GM12878 (cell line): ENCODE data around the gene NFIX. TPM values are rescaled to one million over a fixed set of nuclear protein-coding genes. Genes with fewer than 3 reads are reported as not detected.

Source experiments
- ATAC-seq: fragments of 200-7000 bp; cut with Tn5 transposase; 3 replicates; pipeline ENCODE4 v1.9.1; 2020; ENCODE audit warnings: mild to moderate bottlenecking, moderate library complexity
- BruUV-seq: library from RNA; stranded (reverse); fragments of 400-500 nt; replicated peaks from 2 replicates; lab custom pipeline; 2021; lab: Mats Ljungman, UMichigan
- CTCF ChIA-PET: fragments of 300-600 bp; sonication (Branson Sonifier 250); formaldehyde crosslinking; extraction: SDS; loops from one replicate; lab custom pipeline; 2021; ENCODE audit warnings: inconsistent platforms; lab: Yijun Ruan, JAX
- POLR2A ChIA-PET: fragments of 350-600 bp; formaldehyde crosslinking; extraction: SDS; loops from one replicate; lab custom pipeline; 2021; ENCODE audit warnings: inconsistent platforms; lab: Charles Lee
- RAD21 ChIA-PET: fragments of 300-600 bp; sonication (Branson Sonifier 250); formaldehyde crosslinking; loops from one replicate; lab custom pipeline; 2023; ENCODE audit warnings: antibody characterized with exemption; ENCODE audit not compliant: unreplicated experiment; lab: Charles Lee
- SMC1A ChIA-PET: fragments of 300-600 bp; sonication (Branson Sonifier 250); formaldehyde crosslinking; loops from one replicate; lab custom pipeline; 2023; ENCODE audit not compliant: unreplicated experiment, uncharacterized antibody; lab: Charles Lee
- DNase-seq: peaks from one replicate; pipeline ENCODE4 v3.0.0-alpha.2; 2011; ENCODE audit warnings: low read depth, low spot score
- FAIRE-seq: peaks from 3 replicates; lab custom pipeline; 2011; peaks lifted over from hg19 to GRCh38; lab: Jason Lieb, UNC
- H2AFZ ChIP-seq: 2 replicates; pipeline ENCODE4 v1.6.0; 2011; ENCODE audit warnings: low read depth, low read length, control low read depth; ENCODE audit not compliant: control insufficient read depth
- H3K27ac ChIP-seq: 2 replicates; pipeline ENCODE4 v1.5.1; 2011; ENCODE audit warnings: control low read depth; ENCODE audit not compliant: control insufficient read depth, insufficient read depth
- H3K27me3 ChIP-seq, 2 experiments: replicated peaks in 1 of 2; 2 replicates each; pipeline versions ENCODE4 v1.6.0 to v1.6.1; 2011; ENCODE audit warnings: low read length in 1 of 2; ENCODE audit not compliant: control insufficient read depth in 2 of 2, insufficient read depth in 2 of 2
- H3K36me3 ChIP-seq, 2 experiments: 2 replicates each; pipeline ENCODE4 v1.5.1; 2011; ENCODE audit warnings: low read length in 1 of 2; ENCODE audit not compliant: control insufficient read depth in 2 of 2, insufficient read depth in 2 of 2
- H3K4me1 ChIP-seq: 2 replicates; pipeline ENCODE4 v1.6.1; 2011; ENCODE audit warnings: mild to moderate bottlenecking, low read length, moderate library complexity, mixed read lengths; ENCODE audit not compliant: control insufficient read depth, insufficient read depth
- H3K4me2 ChIP-seq: 2 replicates; pipeline ENCODE4 v1.6.0; 2011; ENCODE audit warnings: control low read depth; ENCODE audit not compliant: control insufficient read depth, insufficient read depth
- H3K4me3 ChIP-seq: fragments of 200-600 bp; sonication (generic); 2 replicates; pipeline ENCODE4 v1.5.1; 2016
- H3K79me2 ChIP-seq: 2 replicates; pipeline ENCODE4 v1.6.0; 2011; ENCODE audit warnings: low read length; ENCODE audit not compliant: control insufficient read depth, insufficient read depth
- H3K9ac ChIP-seq: 2 replicates; pipeline ENCODE4 v1.8.0; 2011; ENCODE audit warnings: low read length, control low read depth, mixed read lengths; ENCODE audit not compliant: control insufficient read depth, insufficient read depth
- H3K9me3 ChIP-seq: replicated peaks from 3 replicates; pipeline ENCODE4 v1.5.1; 2011; ENCODE audit warnings: mild to moderate bottlenecking, low read length; ENCODE audit not compliant: control insufficient read depth, insufficient read depth
- H4K20me1 ChIP-seq: 2 replicates; pipeline ENCODE4 v1.6.0; 2011; ENCODE audit not compliant: control insufficient read depth, insufficient read depth
- BMI1 ChIP-seq: fragments of 450-650 bp; IDR thresholded peaks from 2 replicates; pipeline ENCODE4 v1.6.1; 2016; ENCODE audit warnings: mild to moderate bottlenecking, moderate library complexity, borderline replicate concordance
- CHD2 ChIP-seq: IDR thresholded peaks from 2 replicates; pipeline ENCODE4 v1.6.1; 2011; ENCODE audit warnings: low read depth, low read length, improper control_type of control experiment, borderline replicate concordance
- CHD4 ChIP-seq: fragments of 200-600 bp; sonication (generic); IDR thresholded peaks from 2 replicates; pipeline ENCODE4 v1.6.1; 2016; ENCODE audit warnings: mild to moderate bottlenecking
- EP300 ChIP-seq, 2 experiments: fragments of 150-350 bp in 1 of 2; IDR thresholded peaks; 2 replicates each; pipeline ENCODE4 v1.6.1; 2011 to 2012; ENCODE audit warnings: low read depth in 2 of 2, low read length in 2 of 2, borderline replicate concordance in 1 of 2, improper control_type of control experiment in 1 of 2, inconsistent platforms in 1 of 2; ENCODE audit not compliant: control insufficient read depth in 1 of 2
- FOXK2 ChIP-seq: fragments of 450-650 bp; IDR thresholded peaks from 2 replicates; pipeline ENCODE4 v1.6.1; 2017; ENCODE audit warnings: mild to moderate bottlenecking, moderate library complexity
- MYB ChIP-seq: fragments of 150-350 bp; IDR thresholded peaks from 2 replicates; pipeline ENCODE4 v1.6.1; 2014; ENCODE audit warnings: mild to moderate bottlenecking, low read depth, low read length, borderline replicate concordance
- RB1 ChIP-seq: fragments of 450-650 bp; formaldehyde crosslinking; IDR thresholded peaks from 2 replicates; pipeline ENCODE4 v1.6.1; 2017; ENCODE audit warnings: mild to moderate bottlenecking, borderline replicate concordance
- RELA ChIP-seq: fragments of 450-650 bp; IDR thresholded peaks from 2 replicates; pipeline ENCODE4 v1.8.0; 2014; ENCODE audit warnings: borderline replicate concordance; ENCODE audit not compliant: partially characterized antibody
- WGBS: methylation state at CpG from one replicate; pipeline ENCODE4 v1.1.6; 2016; ENCODE audit warnings: low lambda C conversion rate; ENCODE audit not compliant: insufficient replicate concordance, insufficient coverage; ENCODE audit errors: missing lambda C conversion rate; 5-methylcytosine and 5-hydroxymethylcytosine counted together
- in situ Hi-C: fragments of 300-500 bp; cut with MboI; formaldehyde crosslinking; loops from 9 replicates; pipeline ENCODE4 v1.14.3; 2018; ENCODE audit warnings: mixed read lengths
- intact Hi-C: fragments of 100-400 bp; cut with micrococcal nuclease; formaldehyde crosslinking; loops from one replicate; pipeline ENCODE4 v1.14.2; 2022; ENCODE audit not compliant: unreplicated experiment
- polyA plus RNA-seq, 11 experiments: library from polyadenylated mRNA; depleted of rRNA in 4 of 11; unstranded in 6 of 11; stranded (reverse) in 5 of 11; fragments of >200 nt; fragmentation: Nextera tagmentation in 4 of 11; fragmentation: Illumina TruSeq in 1 of 11; extraction: Ambion mirVana in 4 of 11; extraction: Trizol in 1 of 11; gene quantifications; 1 replicate in 1 of 11; 2 replicates in 10 of 11; pipeline versions ENCODE4 v1.2.1 to v1.2.3, GENCODE V29; 2011 to 2016; ENCODE audit warnings: inconsistent platforms in 2 of 11, missing spikeins in 2 of 11, low read depth in 1 of 11
- total RNA-seq, 4 experiments: library from RNA; depleted of rRNA in 3 of 4; stranded (reverse); fragments of >200 nt in 3 of 4; fragmentation: Illumina TruSeq in 1 of 4; extraction: Trizol in 1 of 4; gene quantifications; 2 replicates each; pipeline versions ENCODE4 v1.2.1 to v1.2.3, GENCODE V29; 2013 to 2021
- TF ChIP-seq, protein P1 (sequence below): fragments of 450-650 bp; IDR thresholded peaks from 2 replicates; pipeline ENCODE4 v1.6.1; 2017; ENCODE audit warnings: antibody characterized with exemption, mild to moderate bottlenecking, moderate library complexity

Gene NFIX
- total and polyA plus RNA-seq, 10 of the 15 experiments (the other 5 are each of a cell fraction or from before 2014, with no cell fraction given): 0.02 to 2.2 (median 0.28) TPM

DNA sequence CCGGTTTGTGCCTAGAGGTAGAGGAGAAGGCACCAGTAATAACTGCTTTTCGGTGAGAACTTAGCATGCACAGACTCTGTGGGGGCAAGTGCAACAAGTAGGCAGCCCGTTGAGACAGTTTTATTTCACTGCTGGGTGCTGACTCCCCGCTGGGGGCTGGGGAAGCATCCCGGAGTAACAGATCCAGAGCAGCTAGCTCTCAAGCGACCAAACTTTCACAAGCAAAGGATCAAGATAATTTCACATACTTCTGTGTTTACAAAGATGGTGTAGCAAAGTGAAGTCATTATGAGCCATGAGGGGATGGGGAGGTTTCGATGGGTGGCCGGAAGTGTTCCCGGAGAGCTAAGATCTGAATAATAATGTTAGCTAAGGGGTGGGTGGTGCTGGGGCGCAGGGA is 125.5 kb downstream of the NFIX start:
- ATAC-seq (no peak), DNase-seq (no peak), FAIRE-seq (no peak)
- in situ Hi-C loops: no loop called here
- POLR2A ChIA-PET: interaction anchor here (0.6 to 0.9 kb wide), 2 partner anchors 9 to 32 kb away, joined by 3 read pairs; no protein-coding TSS in a partner anchor
- Histone ChIP-seq H3K36me3 (peaks cover 5 to 7% of the 10 kb centered on the region in 2 experiments; a peak in 3 of 4 replicates), H3K79me2 (peaks cover 58% of the 10 kb centered on the region), H3K4me3 (peak overlapping the region; percentile 32; the same call in 1 of the 2 replicates), H3K9ac (no peak overlapping the region; the same call in 1 of the 2 replicates), H3K9me3 (no peaks in the 10 kb centered on the region), H3K27me3 (no peaks in the 10 kb centered on the region), H3K4me1 (peaks cover 25% of the 10 kb centered on the region), H4K20me1 (peaks cover 10% of the 10 kb centered on the region), H3K27ac (no peak overlapping the region), H3K4me2 (peak overlapping the region; percentile 90; the same call in 1 of the 2 replicates), H2AFZ (no peak overlapping the region)
- WGBS: 88% methylated on average over 10 of the region's 10 CpGs
- intact Hi-C loops: no loop called here
- no TSS peak for BruUV-seq
- CTCF ChIA-PET: interaction anchor here (1.3 to 3.0 kb wide), 2 partner anchors 16 to 29 kb away, joined by 3 to 13 read pairs; partner anchors contain the start of genes IER2 and STX10
- TF ChIP-seq CHD2 (no peak), CHD4 (no peak), RELA (no peak), BMI1 (no peak), MYB (no peak), RB1 (no peak), EP300 (IDR thresholded peaks at IDR 0.05; ENCODE audit: borderline replicate concordance in 1 of 2, control insufficient read depth in 1 of 2, low read depth in 2 of 2, low read length in 2 of 2) (no peak), FOXK2 (no peak)
- TF ChIP-seq, protein P1, sequence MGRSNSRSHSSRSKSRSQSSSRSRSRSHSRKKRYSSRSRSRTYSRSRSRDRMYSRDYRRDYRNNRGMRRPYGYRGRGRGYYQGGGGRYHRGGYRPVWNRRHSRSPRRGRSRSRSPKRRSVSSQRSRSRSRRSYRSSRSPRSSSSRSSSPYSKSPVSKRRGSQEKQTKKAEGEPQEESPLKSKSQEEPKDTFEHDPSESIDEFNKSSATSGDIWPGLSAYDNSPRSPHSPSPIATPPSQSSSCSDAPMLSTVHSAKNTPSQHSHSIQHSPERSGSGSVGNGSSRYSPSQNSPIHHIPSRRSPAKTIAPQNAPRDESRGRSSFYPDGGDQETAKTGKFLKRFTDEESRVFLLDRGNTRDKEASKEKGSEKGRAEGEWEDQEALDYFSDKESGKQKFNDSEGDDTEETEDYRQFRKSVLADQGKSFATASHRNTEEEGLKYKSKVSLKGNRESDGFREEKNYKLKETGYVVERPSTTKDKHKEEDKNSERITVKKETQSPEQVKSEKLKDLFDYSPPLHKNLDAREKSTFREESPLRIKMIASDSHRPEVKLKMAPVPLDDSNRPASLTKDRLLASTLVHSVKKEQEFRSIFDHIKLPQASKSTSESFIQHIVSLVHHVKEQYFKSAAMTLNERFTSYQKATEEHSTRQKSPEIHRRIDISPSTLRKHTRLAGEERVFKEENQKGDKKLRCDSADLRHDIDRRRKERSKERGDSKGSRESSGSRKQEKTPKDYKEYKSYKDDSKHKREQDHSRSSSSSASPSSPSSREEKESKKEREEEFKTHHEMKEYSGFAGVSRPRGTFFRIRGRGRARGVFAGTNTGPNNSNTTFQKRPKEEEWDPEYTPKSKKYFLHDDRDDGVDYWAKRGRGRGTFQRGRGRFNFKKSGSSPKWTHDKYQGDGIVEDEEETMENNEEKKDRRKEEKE: no peak
- RAD21 ChIA-PET: interaction anchor here (1.4 kb wide), 1 partner anchor 29 kb away, joined by 3 read pairs; the partner anchor contains the start of genes IER2 and STX10
- SMC1A ChIA-PET: no interaction called here
